Measurements from ENCODE around the gene MTA1.
A peak's percentile ranks its signal among the peaks of the same experiment; 100 is the strongest.

MTA1 gene

GRCh38 chr14:105387530-105387922, 32.1 kb upstream of the MTA1 start:
- DNase-seq = no peak

GRCh38 chr14:105388110-105388951, 31.3 kb upstream of the MTA1 start:
- DNase-seq = no peak

- DNase-seq = no peak
These were observed 30.7 kb upstream of the MTA1 start for GRCh38 chr14:105388976-105389375.

DNA sequence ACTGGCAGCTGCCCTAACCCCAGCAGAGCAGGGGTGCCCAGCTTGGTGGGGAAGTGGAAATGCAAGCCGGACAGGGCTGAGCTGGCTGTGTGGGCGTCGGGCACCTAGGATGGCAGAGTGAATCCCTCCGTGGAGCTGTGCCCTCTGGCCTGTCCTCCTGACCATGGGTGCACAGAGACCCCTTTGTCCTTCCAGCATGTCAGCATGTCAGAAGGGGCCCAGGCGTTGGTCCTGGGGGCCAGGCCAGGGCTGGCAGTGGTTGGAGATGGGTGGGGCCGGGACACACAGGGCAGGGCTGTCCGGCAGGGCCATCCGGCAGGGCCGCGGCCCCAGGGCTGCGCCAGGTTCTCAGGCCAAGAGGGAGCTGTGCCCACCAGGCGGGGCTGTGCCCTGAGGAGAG, 30.1 kb upstream of the MTA1 start:
- DNase-seq = no peak

- no peak for DNase-seq
These were observed 29.4 kb upstream of the MTA1 start for GRCh38 chr14:105389976-105390848.

GRCh38 chr14:105390849-105391500, 28.7 kb upstream of the MTA1 start:
- DNase-seq = no peak

DNA sequence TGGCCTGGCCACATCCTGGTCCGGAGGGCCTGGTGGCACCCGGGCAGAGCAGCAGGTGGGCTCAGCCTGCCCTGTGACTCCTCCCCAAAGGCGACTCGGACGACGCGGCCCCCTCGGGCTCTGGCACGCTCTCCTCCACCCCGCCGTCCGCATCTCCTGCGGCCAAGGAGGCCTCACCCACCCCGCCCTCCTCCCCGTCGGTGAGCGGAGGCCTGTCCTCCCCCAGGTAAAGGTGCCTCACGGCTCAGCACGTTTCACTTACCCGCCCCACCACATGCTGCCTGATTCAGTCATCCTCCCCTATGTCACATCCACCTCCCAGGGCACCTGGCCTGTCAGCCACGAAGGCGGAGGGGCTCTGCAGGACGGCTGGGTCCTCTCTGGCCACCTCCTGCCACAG, 28.1 kb upstream of the MTA1 start:
- no peak for DNase-seq

DNA sequence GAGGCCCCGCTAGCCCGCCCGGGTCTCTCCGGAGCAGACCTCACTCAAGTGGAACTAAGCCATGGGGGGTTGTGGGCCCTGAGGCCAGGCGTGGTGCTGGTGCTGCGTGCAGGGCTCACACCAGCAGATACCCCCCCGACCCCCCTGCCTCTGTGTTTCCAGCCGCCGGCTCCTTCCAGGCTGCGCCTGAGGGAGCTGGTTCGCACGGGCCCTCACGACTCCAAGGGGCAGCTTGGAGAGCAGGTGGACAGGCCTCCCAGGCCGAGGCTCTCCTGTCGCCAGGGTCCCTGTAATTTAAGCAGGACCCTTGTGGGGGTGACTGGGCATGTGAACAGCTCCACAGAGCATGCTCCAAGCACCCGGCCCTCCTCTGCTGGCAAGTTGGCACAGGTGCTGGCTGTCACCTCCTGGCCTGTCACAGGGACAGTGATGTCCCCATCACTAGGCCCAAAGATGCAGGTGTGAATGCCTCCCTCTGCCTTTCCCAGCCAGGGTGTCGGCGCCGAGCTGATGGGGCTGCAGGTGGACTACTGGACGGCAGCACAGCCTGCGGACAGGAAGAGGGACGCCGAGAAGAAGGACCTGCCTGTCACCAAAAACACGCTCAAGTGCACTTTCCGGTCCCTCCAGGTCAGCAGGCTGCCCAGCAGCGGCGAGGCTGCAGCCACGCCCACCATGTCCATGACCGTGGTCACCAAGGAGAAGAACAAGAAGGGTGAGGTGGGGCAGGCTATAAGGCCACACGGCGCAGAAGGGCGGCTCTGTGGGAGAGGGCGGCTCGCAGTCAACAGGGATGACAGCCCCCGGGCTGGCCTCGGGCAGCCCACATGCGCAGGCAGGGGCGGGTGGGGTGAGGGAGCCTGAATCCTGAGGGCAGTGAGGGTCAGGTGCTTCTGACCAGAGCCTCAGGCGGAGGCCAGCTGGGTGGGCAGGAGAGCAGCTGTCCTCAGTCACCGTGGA, 27.2 kb upstream of the MTA1 start:
- no peak for DNase-seq

DNA sequence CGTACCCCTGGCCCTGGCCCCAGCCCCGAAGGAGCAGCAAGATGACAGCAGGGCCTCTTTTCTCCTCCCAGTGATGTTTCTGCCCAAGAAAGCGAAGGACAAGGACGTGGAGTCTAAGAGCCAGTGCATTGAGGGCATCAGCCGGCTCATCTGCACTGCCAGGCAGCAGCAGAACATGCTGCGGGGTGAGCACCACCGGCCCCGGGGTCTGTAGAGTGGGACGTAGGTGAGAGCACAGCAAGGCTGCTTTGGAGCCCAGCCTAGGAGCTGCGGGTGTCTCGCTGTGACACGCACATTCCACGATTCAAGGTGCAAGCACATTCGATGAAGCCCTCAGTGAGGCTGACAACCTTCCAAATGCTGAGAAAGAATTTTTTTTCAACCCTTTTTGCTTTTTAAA, 26.5 kb upstream of the MTA1 start:
- DNase-seq = no peak

- no peak for DNase-seq
These were observed 24.7 kb upstream of the MTA1 start for GRCh38 chr14:105394714-105395537.

- no peak for DNase-seq
These were observed 24.1 kb upstream of the MTA1 start for GRCh38 chr14:105395538-105395854.

- no peak for DNase-seq
These were observed 22.2 kb upstream of the MTA1 start for GRCh38 chr14:105397350-105397931.

GRCh38 chr14:105398044-105398725, 21.4 kb upstream of the MTA1 start, which contains the start of gene TEX22:
Gene TEX22, plus strand, starts transcription at chr14:105398538. Its CDS starts 803 bp downstream, at chr14:105399341.
- DNase-seq = peak; percentile 92

DNA sequence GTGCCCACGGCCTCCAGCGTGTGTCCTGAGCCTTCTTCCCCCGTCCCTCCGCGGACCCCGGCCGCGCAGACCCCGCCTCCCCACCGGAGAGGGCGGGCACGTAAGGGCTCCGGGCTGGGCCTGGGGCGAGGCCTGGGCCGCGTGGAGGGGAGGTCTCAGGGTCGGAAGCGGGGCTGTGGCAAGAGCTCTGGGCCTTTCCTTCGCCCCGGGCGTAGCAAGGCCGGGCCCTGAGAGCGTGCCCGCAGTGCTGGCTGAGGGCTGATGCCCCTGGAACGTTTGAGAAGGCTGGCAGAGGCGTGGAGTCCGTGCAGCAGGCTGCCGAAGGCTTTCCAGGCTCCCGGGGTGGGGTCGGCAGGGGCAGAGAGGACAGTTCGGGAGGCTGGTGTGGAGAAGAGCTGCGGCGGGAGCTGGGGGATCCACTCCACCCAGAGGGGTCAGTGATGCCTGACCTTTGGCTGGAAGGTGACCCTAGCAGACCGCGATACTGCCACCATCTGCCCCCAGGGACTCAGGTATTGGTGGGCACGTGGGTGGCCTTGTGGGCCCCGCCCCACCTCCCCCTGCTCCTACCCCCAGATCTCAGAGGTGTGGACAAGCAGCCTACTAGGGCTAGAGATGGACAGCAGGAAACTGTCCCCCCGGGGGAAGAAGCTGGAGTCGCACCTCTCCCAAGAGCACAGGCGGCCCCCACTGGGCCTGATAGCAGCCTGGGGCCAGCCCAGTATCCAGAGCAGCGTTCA, 20.7 kb upstream of the MTA1 start:
- no peak for DNase-seq

DNA sequence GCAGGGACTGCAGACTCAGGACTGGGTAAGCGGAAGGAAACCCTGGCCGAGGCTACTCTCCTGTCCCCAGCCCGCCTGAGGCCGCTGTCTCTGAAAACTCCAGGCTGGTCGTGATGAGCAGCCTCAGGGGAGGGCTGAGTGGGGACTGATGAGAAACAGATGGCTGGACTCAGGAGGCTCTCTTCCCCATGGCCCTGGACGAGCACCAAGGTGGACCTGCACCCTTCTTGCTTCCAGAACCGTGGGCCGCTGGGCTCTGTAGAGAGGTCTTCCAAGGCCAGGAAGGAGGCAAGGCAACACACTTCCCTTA, 20.2 kb upstream of the MTA1 start:
- DNase-seq = no peak

GRCh38 chr14:105400016-105400415, 19.6 kb upstream of the MTA1 start:
- DNase-seq = no peak

DNA sequence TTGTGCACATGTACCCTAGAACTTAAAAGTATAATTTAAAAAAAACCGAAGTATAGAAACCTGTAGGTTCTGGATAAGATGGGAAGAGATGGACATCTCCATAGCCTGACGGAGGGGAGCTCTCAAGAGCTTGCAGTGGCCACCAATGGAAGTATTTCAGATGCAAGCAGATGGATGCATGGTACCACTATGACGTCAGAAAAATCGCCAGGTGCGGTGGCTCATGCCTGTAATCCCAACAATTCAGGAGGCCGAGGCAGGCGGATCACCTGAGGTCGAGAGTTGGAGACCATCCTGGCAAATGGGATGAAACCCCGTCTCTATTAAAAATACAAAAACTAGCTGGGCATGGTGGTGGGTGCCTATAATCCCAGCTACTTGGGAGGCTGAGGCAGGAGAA, 17.9 kb upstream of the MTA1 start:
- DNase-seq = no peak

DNA sequence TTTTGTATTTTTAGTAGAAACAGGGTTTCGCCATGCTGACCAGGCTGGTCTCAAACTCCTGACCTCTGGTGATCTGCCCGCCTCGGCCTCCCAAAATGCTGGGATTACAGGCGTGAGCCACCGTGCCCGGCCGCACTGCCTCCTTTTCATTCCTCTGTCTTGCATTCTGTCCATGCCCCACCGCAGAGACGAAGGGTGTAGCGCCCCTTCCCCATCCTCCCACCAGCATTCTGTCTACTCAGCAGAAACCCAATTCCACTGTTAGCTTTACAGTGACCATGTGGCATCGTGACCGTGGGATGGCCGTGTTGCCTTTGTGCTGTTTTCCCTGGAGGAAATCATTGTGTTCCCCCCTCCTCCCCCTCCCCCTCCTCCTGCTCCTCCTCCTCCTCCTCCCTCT, 11.0 kb upstream of the MTA1 start:
- DNase-seq = no peak

DNA sequence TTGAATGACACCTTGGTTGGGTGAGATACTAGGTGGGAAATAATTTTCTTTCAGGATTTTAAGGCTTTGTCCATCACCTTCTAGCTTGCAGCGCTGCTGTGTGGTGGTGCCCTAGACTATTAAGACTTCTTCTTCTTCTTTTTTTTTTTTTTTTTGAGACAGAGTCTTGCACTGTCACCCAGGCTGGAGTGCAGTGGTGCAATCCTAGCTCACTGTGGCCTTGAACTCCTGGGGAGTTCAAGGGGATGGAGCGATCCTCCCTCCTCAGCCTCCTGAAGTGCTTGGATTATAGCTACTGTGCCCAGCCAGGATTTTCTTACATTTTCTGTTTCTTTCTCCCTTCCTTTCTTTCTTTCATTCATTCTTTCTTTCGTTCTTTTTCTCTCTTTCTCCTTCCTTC, 10.3 kb upstream of the MTA1 start:
- DNase-seq = no peak

- no peak for DNase-seq
These were observed 9.0 kb upstream of the MTA1 start for GRCh38 chr14:105410642-105411016.
